IMR-90 (cell line): ENCODE data around the gene DPYD.

ENCODE experiments used
- ELK1 ChIP-seq: fragments of 150-350 bp; IDR thresholded peaks from 2 replicates; pipeline ENCODE4 v1.6.1; 2016; ENCODE audit warnings: low read depth, mild to moderate bottlenecking, low read length, moderate library complexity, borderline replicate concordance
- POLR2A ChIP-seq: IDR thresholded peaks from 2 replicates; pipeline ENCODE4 v1.6.1; 2012; ENCODE audit warnings: mild to moderate bottlenecking, low read depth, low read length

DNA sequence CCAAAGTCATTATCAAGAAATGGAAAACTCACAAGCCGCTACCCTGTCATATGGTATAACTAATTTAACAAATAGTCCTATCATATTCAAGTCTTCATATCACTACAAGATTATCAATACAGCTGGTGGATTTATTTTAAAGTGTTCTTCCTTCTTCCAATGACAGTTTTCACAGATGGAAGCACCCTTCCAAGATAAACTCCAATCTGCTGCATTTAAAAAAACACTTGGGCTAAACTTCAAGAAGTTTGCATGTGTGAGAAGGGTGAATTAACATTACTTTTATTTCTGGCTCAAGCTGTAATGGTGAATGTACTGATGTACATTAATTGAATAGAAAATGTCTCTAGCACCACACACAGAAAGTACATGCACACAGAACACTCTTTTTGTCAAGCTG is 192.4 kb downstream of the DPYD start:
- TF ChIP-seq POLR2A (no peak), ELK1 (no peak)
